ENCODE measurements around the gene PPP2R2B. TPM values are rescaled to one million over a fixed set of nuclear protein-coding genes. Genes with fewer than 3 reads are reported as not detected.

Gene PPP2R2B
- total RNA-seq, result 2.6 TPM

- peak; percentile 18 for DNase-seq (ENCODE audit: low spot score)
These were observed at the start of gene PPP2R2B for GRCh38 chr5:146878476-146879172. Gene PPP2R2B (minus strand): TSS chr5:146878757.

- no peak for DNase-seq (ENCODE audit: low spot score)
These were observed 45.6 kb upstream of the PPP2R2B start for GRCh38 chr5:146924132-146924531.

- no peak for DNase-seq (ENCODE audit: low spot score)
These were observed 42.7 kb upstream of the PPP2R2B start for GRCh38 chr5:146921225-146921624.

- no peak for DNase-seq (ENCODE audit: low spot score)
These were observed 41.9 kb upstream of the PPP2R2B start for GRCh38 chr5:146920351-146920881.

- no peak for DNase-seq (ENCODE audit: low spot score)
These were observed 40.7 kb upstream of the PPP2R2B start for GRCh38 chr5:146919304-146919703.

- DNase-seq (ENCODE audit: low spot score), result no peak
These were observed 39.4 kb upstream of the PPP2R2B start for GRCh38 chr5:146917931-146918330.

GRCh38 chr5:146912874-146913273, 34.3 kb upstream of the PPP2R2B start:
- no peak for DNase-seq (ENCODE audit: low spot score)

- DNase-seq (ENCODE audit: low spot score), result no peak
These were observed 31.7 kb upstream of the PPP2R2B start for GRCh38 chr5:146910239-146910638.

GRCh38 chr5:146909255-146910068, 30.9 kb upstream of the PPP2R2B start:
- DNase-seq (ENCODE audit: low spot score), result no peak

GRCh38 chr5:146906803-146907202, 28.2 kb upstream of the PPP2R2B start:
- no peak for DNase-seq (ENCODE audit: low spot score)

- DNase-seq (ENCODE audit: low spot score), result no peak
These were observed 26.3 kb upstream of the PPP2R2B start for GRCh38 chr5:146904890-146905289.

- DNase-seq (ENCODE audit: low spot score), result no peak
These were observed 25.2 kb upstream of the PPP2R2B start for GRCh38 chr5:146903789-146904188.

GRCh38 chr5:146902471-146902870, 23.9 kb upstream of the PPP2R2B start:
- DNase-seq (ENCODE audit: low spot score), result no peak

GRCh38 chr5:146897061-146897460, 18.5 kb upstream of the PPP2R2B start:
- DNase-seq (ENCODE audit: low spot score), result no peak

- no peak for DNase-seq (ENCODE audit: low spot score)
These were observed 16.4 kb upstream of the PPP2R2B start for GRCh38 chr5:146894753-146895521.

GRCh38 chr5:146893991-146894390, 15.4 kb upstream of the PPP2R2B start:
- DNase-seq (ENCODE audit: low spot score), result no peak

GRCh38 chr5:146892231-146892630, 13.7 kb upstream of the PPP2R2B start:
- DNase-seq (ENCODE audit: low spot score), result no peak

GRCh38 chr5:146891511-146891910, 13.0 kb upstream of the PPP2R2B start:
- no peak for DNase-seq (ENCODE audit: low spot score)

- DNase-seq (ENCODE audit: low spot score), result no peak
These were observed 12.3 kb upstream of the PPP2R2B start for GRCh38 chr5:146890731-146891440.

GRCh38 chr5:146890066-146890465, 11.5 kb upstream of the PPP2R2B start:
- DNase-seq (ENCODE audit: low spot score), result no peak

GRCh38 chr5:146889169-146889568, 10.6 kb upstream of the PPP2R2B start:
- DNase-seq (ENCODE audit: low spot score), result no peak

Data from mucosa of gallbladder (tissue), 1 donor.